AG09309 (cell line): ENCODE measurements around the gene BORA.
A peak's percentile ranks its signal among the peaks of the same experiment; 100 is the strongest.
"Not testable (repeated sequence)": the region's sequence is repeated elsewhere in the genome, so short reads cannot be mapped to it uniquely, and the experiment has no call there.

Source experiments
- DNase-seq: peaks from one replicate; pipeline ENCODE4 v3.0.0-alpha.2; 2010; ENCODE audit warnings: low read depth
- H3K4me3 ChIP-seq: 2 replicates; pipeline ENCODE4 v1.5.1; 2011; ENCODE audit warnings: mild to moderate bottlenecking, low read depth, low read length, moderate library complexity; ENCODE audit not compliant: control insufficient read depth
- TF ChIP-seq, protein P1 (sequence below): IDR thresholded peaks from 2 replicates; pipeline ENCODE4 v1.5.1; 2011; ENCODE audit warnings: mild to moderate bottlenecking, low read depth, low read length, inconsistent platforms; ENCODE audit not compliant: insufficient read depth, control insufficient read depth; ENCODE audit errors: missing control alignments

Gene BORA

DNA sequence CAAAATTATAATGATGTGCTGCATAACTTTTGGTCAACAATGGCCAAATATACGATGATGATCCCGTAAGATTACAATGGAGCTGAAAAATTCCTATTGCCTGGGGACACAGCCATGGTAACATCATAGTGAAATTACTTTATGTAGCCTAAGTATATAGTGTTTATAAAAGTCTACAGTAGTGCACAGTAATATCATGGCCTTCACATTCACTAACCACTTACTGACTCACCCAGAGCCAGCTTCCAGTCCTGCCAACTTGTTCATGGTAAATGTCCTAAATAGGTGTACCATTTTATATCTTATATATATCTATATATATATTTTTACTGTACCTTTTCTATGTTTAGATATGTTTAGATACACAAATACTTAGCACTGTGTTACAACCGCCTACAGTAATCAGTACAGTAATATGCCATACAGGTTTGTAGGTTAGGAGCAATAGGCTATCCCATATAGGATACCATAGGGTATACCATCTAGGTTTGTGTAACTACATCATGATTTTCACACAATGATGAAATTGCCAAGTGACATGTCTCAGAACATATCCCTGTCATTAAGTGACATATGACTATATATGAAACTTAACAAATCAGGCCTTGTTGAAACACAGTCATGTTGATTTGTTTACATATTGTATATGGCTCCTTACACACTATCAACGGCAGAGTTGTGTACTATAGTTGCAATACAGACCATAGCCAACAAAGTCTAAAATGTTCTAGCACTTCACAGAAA lies 30.2 kb downstream of the BORA start:
- TF ChIP-seq, protein P1, sequence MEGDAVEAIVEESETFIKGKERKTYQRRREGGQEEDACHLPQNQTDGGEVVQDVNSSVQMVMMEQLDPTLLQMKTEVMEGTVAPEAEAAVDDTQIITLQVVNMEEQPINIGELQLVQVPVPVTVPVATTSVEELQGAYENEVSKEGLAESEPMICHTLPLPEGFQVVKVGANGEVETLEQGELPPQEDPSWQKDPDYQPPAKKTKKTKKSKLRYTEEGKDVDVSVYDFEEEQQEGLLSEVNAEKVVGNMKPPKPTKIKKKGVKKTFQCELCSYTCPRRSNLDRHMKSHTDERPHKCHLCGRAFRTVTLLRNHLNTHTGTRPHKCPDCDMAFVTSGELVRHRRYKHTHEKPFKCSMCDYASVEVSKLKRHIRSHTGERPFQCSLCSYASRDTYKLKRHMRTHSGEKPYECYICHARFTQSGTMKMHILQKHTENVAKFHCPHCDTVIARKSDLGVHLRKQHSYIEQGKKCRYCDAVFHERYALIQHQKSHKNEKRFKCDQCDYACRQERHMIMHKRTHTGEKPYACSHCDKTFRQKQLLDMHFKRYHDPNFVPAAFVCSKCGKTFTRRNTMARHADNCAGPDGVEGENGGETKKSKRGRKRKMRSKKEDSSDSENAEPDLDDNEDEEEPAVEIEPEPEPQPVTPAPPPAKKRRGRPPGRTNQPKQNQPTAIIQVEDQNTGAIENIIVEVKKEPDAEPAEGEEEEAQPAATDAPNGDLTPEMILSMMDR: no peak
- no peak for DNase-seq
- no peak overlapping the region for H3K4me3 ChIP-seq

DNA sequence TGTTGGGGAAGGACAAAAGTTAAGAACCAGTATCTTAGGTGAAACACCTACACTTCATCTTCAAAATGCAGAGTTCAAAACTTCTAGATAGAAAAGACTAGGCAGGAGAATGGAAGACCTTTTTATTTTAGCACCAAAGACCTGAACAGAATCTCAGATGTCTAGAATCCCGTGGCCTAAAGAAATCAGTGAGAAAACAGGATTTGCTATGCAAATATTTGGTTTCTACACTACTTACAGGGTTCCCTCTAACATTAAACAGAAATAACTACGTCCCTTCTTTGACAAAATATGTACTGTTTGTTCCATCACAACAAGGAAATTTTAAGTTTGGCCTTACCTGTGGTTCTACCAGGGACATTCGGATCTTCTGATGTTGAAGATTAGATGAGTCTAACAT lies 32.5 kb downstream of the BORA start:
- H3K4me3 ChIP-seq: no peak overlapping the region
- TF ChIP-seq, protein P1: no peak
- DNase-seq: no peak

DNA sequence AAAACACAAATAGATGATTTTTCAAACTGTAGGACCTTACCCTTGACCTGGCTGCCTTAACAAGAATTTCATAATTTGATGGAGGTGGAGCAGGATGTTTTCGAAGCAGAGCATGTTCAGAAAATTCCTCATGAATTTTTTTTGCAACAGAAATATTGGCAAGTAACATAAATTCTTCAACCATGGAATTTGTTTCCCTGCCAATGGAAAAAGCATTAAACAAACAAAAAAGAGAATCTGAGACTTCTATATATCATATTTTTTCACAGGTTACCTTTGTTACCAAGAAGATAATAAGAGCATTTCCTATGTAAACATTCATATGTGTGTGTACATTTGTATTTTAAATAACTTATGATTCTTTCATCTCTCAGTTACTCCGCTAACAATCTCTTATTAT lies 35.7 kb downstream of the BORA start:
- H3K4me3 ChIP-seq: no peak overlapping the region
- DNase-seq: no peak
- TF ChIP-seq, protein P1: no peak

DNA sequence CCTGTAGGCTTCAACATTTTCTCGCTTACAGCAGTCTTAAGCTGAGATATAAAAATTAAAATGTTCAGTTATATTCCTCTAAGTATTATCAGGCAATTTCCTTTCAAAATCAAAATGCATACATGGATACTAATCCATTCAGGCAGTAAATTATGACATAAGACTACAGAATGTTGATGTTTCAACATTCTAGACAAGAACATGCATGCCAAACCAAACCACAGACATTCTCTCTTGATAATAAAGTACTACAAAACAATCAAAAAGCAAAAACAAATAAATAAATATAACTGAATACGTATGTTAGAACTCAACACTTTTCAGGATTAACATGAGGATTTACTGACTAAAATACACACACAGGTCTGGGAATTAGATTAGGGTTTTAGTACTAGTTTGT lies 46.3 kb downstream of the BORA start:
- TF ChIP-seq, protein P1: no peak
- H3K4me3 ChIP-seq: no peak overlapping the region
- peak; percentile 7 for DNase-seq

DNA sequence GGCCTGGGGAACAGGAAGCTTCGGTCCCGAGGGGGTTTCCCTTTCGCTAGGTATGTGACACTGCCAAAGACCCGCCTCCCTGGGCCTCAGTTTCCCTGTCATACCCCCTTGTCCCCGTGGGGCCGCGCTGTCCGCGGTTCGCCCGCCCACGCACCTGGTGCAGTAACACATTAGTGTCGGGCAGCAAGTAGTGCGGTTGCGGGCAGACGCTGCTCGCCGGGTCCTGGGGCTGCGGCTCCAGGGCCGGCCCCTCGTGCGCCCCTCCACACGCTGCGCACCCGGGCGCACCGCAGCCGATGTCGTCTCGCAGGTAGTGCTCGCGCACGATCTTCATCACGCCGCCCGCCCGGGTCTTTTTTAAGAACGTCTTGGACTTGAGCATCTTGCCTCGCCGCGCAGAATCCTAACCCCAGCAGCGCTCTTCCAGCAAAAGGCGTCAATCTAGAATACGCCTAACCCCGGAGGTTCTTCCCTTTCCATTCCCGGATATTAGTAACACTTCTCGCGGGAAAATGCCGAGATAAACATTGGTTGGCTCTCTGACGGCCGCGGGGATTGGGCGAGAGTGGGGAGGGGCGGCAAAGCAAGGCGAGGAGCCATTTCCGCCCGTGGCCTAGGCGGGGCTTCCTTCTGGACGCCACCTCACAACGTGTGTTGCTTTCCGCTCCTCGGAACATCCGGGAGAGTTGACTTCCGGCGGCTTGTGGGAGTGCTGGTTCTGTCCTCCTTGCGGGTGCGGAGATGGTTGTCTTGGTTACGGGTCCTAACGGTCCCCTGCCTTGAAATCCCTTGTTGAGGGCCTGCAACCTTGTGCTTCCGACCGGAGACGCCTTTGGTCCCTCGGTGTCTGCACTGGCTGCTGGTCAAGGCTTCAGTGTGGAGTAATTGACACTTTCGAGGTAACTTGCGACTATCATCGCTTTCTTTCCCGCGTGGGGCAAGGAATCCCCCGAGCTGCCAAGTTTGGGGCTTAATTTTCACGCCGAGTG lies 54.0 kb downstream of the BORA start, which contains the start of the genes DIS3 and PIBF1:
DIS3 (minus strand) TSS at position 450 of the 989 bp plus-strand sequence; CDS start at position 382, 68 bp downstream.
PIBF1 (plus strand) TSS at position 683 of the 989 bp plus-strand sequence. CDS start 1,337 bp downstream, outside the sequence.
- H3K4me3 ChIP-seq: peak within 1 kb of the TSS; percentile 79
- DNase-seq: peak; percentile 87
- TF ChIP-seq, protein P1: no peak

DNA sequence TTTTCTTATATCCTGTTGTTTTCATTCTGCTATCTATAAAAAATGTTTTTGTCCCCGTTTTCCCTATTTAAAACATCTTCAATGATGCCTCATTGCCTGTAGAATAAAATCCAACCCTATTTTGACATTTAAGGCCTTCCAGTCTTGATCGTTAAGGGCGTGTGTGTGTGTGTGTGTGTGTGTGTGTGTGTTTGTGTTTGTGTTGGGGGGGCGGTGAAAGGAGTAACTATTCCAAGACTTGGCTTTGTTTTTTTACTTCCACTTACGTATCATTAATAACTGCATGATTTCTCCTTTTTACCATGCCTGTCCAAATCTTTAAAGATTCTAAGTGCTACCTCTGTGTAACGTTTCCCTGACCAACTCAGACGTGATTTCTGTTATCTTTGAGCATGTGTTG lies 55.0 kb downstream of the BORA start:
- no peak for DNase-seq
- TF ChIP-seq, protein P1: no peak
- peak overlapping the region; percentile 79 for H3K4me3 ChIP-seq

DNA sequence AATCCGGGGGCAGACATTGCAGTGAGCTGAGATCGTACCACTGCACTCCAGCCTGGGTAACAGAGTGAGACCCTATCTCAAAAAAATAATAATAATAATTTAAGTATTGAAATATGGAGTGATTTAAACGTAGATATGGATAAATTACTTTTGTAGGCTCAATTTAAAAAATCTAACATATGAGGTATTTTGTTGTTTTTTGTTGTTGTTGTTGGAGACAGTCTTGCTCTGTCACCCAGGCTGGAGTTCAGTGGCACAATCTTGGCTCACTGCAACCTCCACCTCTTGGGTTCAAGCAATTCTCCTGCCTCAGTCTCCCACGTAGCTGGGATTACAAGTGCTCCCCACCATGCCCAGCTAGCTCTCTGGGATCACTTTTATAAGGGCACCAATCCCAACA lies 57.0 kb downstream of the BORA start:
- DNase-seq, H3K4me3 ChIP-seq: not testable (repeated sequence)
